Upper lobe of right lung (tissue), 1 donor: ENCODE results near the gene HNF4A. TPM values are rescaled to one million over a fixed set of nuclear protein-coding genes. Genes with fewer than 3 reads are reported as not detected.

Experiments used
- ATAC-seq: fragments of 200-7000 bp; cut with Tn5 transposase; one replicate; pipeline ENCODE4 v1.9.1; 2020; ENCODE audit warnings: mild to moderate bottlenecking, moderate library complexity
- DNase-seq: peaks from one replicate; pipeline ENCODE4 v3.0.0-alpha.2; 2020
- H3K27ac ChIP-seq: fragments of 200-600 bp; one replicate; pipeline ENCODE4 v1.8.0; 2022
- H3K27me3 ChIP-seq: fragments of 200-600 bp; one replicate; pipeline ENCODE4 v1.8.0; 2022; ENCODE audit warnings: mild to moderate bottlenecking
- H3K36me3 ChIP-seq: fragments of 200-600 bp; one replicate; pipeline ENCODE4 v1.8.0; 2022
- H3K4me1 ChIP-seq: fragments of 200-600 bp; one replicate; pipeline ENCODE4 v1.8.0; 2022
- H3K4me3 ChIP-seq: fragments of 200-600 bp; one replicate; pipeline ENCODE4 v1.8.0; 2022; ENCODE audit warnings: mild to moderate bottlenecking
- H3K9me3 ChIP-seq: fragments of 200-600 bp; one replicate; pipeline ENCODE4 v1.8.0; 2022
- intact Hi-C: fragments of 100-400 bp; cut with DNase I; formaldehyde crosslinking; loops from one replicate; pipeline ENCODE4 v1.11.0; 2022
- microRNA-seq: library from miRNA; unstranded; fragments of <30 nt; microRNA quantifications from one replicate; pipeline ENCODE4 v1.2.0, GENCODE V29; 2020; ENCODE audit warnings: borderline microRNAs expressed
- total RNA-seq: library from RNA; stranded (reverse); fragmentation: NEBNext Ultra II Directional; extraction: Animal tissue kit (Norgen Biotek cat#: 25700); gene quantifications from one replicate; pipeline ENCODE4 v1.2.1, GENCODE V29; 2021
- TF ChIP-seq, protein P1 (sequence below): fragments of 200-600 bp; IDR thresholded peaks from one replicate; pipeline ENCODE4 v1.8.0; 2022; ENCODE audit warnings: antibody characterized with exemption
- donor health status: DM: no; HTN: yes; CAD: no; lungs with severe emphysema.

Gene HNF4A
- total RNA-seq, 1 donor from 2014 or later: 0.20 TPM

DNA sequence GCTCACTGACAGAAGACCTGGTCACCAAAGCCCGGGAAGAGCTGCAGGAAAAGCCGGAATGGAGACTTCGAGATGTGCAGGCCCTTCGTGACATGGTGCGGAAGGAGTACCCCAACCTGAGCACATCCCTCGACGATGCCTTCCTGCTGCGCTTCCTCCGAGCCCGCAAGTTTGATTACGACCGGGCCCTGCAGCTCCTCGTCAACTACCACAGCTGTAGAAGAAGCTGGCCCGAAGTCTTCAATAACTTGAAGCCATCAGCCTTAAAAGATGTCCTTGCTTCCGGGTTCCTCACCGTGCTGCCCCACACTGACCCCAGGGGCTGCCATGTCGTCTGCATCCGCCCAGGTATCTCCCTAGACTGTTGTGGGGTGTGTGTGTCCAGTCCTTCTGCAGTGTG, 124.6 kb downstream of the HNF4A start:
- DNase-seq (no peak), ATAC-seq (no peak)
- intact Hi-C loops: no loop called here
- no peaks in the 10 kb centered on the region for H3K27me3 ChIP-seq
- no peaks in the 10 kb centered on the region for H3K9me3 ChIP-seq
- H3K36me3 ChIP-seq: peaks cover 38% of the 10 kb centered on the region
- H3K27ac ChIP-seq: no peak overlapping the region
- TF ChIP-seq, protein P1, sequence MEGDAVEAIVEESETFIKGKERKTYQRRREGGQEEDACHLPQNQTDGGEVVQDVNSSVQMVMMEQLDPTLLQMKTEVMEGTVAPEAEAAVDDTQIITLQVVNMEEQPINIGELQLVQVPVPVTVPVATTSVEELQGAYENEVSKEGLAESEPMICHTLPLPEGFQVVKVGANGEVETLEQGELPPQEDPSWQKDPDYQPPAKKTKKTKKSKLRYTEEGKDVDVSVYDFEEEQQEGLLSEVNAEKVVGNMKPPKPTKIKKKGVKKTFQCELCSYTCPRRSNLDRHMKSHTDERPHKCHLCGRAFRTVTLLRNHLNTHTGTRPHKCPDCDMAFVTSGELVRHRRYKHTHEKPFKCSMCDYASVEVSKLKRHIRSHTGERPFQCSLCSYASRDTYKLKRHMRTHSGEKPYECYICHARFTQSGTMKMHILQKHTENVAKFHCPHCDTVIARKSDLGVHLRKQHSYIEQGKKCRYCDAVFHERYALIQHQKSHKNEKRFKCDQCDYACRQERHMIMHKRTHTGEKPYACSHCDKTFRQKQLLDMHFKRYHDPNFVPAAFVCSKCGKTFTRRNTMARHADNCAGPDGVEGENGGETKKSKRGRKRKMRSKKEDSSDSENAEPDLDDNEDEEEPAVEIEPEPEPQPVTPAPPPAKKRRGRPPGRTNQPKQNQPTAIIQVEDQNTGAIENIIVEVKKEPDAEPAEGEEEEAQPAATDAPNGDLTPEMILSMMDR: no peak
- no peak overlapping the region for H3K4me3 ChIP-seq
- H3K4me1 ChIP-seq: peaks cover 10% of the 10 kb centered on the region

DNA sequence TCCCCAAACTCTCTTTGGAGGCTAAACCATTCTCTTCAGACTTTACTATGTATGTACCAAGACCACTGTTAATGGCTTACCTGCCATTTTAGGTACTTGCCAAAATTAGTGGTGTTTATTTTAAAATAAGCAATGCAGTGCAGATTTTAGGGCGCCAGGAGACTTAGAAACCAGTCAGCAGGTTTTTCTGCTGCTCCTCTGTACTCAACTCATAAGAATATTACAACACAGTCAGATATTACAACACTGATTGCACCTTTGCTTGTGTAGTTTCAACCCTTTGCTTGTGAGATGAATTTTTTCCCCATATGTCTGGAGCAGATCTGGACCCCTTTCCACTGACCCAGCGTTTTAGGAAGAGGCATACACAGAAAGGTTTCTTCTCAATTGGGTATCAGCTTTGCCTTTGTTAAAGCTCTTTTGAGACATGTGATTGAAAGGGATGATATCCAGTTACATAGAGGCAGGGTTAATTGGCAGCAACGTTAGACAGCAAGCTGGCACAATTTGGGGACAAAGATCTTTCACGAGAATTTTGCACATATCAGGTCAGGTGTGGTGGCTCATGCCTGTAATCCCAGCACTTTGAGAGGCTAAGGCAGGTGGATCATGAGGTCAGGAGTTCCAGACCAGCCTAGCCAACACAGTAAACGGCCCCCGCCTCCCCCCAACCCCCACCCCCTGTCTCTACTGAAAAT, 126.4 kb downstream of the HNF4A start:
- intact Hi-C loops: no loop called here
- no peak overlapping the region for H3K4me3 ChIP-seq

DNA sequence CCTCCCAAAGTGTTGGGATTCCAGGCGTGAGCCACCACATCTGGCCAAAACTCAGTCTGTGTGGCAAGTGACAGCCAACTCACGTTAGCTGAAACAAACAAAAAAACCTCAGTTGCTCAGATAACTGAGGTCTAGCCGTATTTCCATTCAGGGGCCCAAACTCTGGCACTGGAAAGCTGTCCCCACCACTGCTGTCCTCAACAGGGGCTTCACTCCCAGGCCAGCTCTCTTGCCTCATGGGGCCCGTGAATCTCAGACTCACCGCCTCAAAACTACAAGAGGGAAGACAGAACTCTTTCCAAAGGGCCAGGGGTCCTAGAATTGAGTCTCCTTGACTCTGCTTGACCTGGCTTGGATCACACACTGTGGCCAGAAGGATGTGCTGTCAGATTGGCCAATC, 127.6 kb downstream of the HNF4A start:
- Histone ChIP-seq H3K27me3 (no peaks in the 10 kb centered on the region), H3K9me3 (no peaks in the 10 kb centered on the region), H3K27ac (no peak overlapping the region), H3K36me3 (peaks cover 56% of the 10 kb centered on the region), H3K4me3 (no peak overlapping the region), H3K4me1 (no peaks in the 10 kb centered on the region)
- TF ChIP-seq, protein P1: no peak
- no peak for DNase-seq
- no peak for ATAC-seq
- intact Hi-C loops: no loop called here

More for the DNA sequence above, 126.4 kb downstream of the HNF4A start:
- H3K27me3 ChIP-seq: no peaks in the 10 kb centered on the region
- peaks cover 45% of the 10 kb centered on the region for H3K36me3 ChIP-seq
- peaks cover under 1% of the 10 kb centered on the region for H3K4me1 ChIP-seq
- no peak for DNase-seq
- no peak overlapping the region for H3K27ac ChIP-seq
- TF ChIP-seq, protein P1: no peak
- ATAC-seq: no peak
- no peaks in the 10 kb centered on the region for H3K9me3 ChIP-seq

Small RNA genes lying within 50 kb of the gene (microRNA-seq; reads per million reads assigned to microRNA genes)
- not detected for gene MIR3646

Other genes starting within 250 kb of the HNF4A start
- gene JPH2, start 168.5 kb upstream of the HNF4A start, total RNA-seq: 7.9 TPM
- 29.6 TPM for gene OSER1, start 144.9 kb upstream of the HNF4A start, total RNA-seq
- not detected for gene GDAP1L1, start 108.4 kb upstream of the HNF4A start, total RNA-seq
- gene FITM2, start 44.5 kb upstream of the HNF4A start, total RNA-seq: 12.6 TPM
- gene R3HDML, start 18.7 kb upstream of the HNF4A start, total RNA-seq: not detected
- 8.0 TPM for gene TTPAL, start 120.2 kb downstream of the HNF4A start, total RNA-seq
- 143 TPM for gene SERINC3, start 166.4 kb downstream of the HNF4A start, total RNA-seq
- 88.8 TPM for gene PKIG, start 226.9 kb downstream of the HNF4A start, total RNA-seq